Measurements from ENCODE around the gene CTAGE8. TPM values are rescaled to one million over a fixed set of nuclear protein-coding genes. Genes with fewer than 3 reads are reported as not detected.
"Not testable (repeated sequence)": the region's sequence is repeated elsewhere in the genome, so short reads cannot be mapped to it uniquely, and the experiment has no call there.

CTAGE8 gene
- polyA plus RNA-seq, 1 experiment: 0.21 TPM

DNA sequence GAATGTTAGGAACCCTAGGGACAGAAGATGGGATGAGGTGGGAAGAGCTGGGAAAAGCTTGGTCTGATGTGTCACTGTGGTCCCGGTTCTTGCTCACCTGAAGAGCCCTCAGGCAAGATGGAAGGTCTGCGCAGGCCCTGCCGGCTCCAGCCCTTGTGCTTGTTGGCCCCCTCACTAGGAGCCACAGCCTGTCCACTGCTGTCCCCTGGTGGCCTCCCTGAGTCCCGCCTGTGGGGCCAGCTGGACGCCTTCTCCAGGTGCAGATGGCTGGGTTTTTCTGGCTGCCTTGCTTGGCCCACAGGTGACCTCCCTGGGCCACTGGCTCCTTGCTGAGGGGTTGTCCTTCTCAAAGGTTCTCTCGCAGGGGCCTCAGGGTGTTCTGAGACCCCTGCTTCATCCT, 14.6 kb upstream of the CTAGE8 start:
- POLR2A ChIA-PET; CTCF ChIA-PET; H3K27me3 ChIP-seq (ENCODE audit: control insufficient read depth, insufficient read depth, low read length): not testable (repeated sequence)

DNA sequence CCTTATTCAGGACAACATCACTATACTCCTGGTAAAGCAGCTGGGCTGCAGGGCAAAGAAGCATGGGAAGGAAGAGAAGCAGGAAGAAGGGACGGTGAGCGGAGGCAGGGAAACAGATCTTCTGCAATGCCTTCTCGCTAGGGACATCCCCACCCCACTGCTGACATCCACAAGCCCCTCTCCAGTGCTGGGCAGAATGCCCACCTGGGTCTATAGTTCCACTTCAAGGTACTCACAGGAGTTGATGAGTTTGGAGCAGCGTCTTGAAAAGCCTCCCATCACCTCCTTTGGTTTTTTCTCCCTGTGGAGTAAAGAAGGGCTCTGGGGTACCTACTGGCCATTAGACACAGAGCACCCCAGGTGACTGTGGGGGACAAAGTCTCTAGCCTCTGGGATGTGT, 13.4 kb upstream of the CTAGE8 start:
- H3K36me3 ChIP-seq (ENCODE audit: control insufficient read depth, insufficient read depth, low read length); POLR2A ChIA-PET; DNase-seq (ENCODE audit: low read depth); H3K4me3 ChIP-seq (ENCODE audit: low read depth, low read length); CTCF ChIA-PET; H3K27me3 ChIP-seq (ENCODE audit: control insufficient read depth, insufficient read depth, low read length): not testable (repeated sequence)

More for the DNA sequence above, 14.6 kb upstream of the CTAGE8 start:
- not testable (repeated sequence) for H3K36me3 ChIP-seq (ENCODE audit: control insufficient read depth, insufficient read depth, low read length); DNase-seq (ENCODE audit: low read depth); H3K4me3 ChIP-seq (ENCODE audit: low read depth, low read length)

- CTCF ChIA-PET; POLR2A ChIA-PET; H3K4me3 ChIP-seq (ENCODE audit: low read depth, low read length); DNase-seq (ENCODE audit: low read depth); H3K27me3 ChIP-seq (ENCODE audit: control insufficient read depth, insufficient read depth, low read length); H3K36me3 ChIP-seq (ENCODE audit: control insufficient read depth, insufficient read depth, low read length): not testable (repeated sequence)
Measured at GRCh38 chr7:144281981-144282380, 12.9 kb upstream of the CTAGE8 start.

DNA sequence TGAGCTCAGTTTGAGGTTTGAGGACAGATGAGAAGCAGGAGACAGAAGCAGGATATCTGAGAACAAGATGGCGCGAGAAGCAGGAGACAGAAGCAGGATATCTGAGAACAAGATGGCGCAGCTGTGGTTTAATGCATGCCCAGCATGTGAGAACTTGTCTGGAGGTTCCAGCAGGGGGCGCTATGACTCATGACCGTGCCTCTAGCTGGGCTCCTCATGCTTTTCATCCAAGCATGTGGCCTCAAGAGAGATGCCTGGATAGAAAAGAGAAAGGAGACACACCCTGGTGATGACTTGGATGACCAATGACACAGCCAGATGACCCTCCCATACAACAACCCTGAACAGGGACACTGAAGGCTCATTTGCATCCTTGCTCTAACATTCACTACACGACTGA, 10.9 kb upstream of the CTAGE8 start:
- DNase-seq (ENCODE audit: low read depth); H3K27me3 ChIP-seq (ENCODE audit: control insufficient read depth, insufficient read depth, low read length); H3K36me3 ChIP-seq (ENCODE audit: control insufficient read depth, insufficient read depth, low read length); POLR2A ChIA-PET; H3K4me3 ChIP-seq (ENCODE audit: low read depth, low read length); CTCF ChIA-PET: not testable (repeated sequence)

DNA sequence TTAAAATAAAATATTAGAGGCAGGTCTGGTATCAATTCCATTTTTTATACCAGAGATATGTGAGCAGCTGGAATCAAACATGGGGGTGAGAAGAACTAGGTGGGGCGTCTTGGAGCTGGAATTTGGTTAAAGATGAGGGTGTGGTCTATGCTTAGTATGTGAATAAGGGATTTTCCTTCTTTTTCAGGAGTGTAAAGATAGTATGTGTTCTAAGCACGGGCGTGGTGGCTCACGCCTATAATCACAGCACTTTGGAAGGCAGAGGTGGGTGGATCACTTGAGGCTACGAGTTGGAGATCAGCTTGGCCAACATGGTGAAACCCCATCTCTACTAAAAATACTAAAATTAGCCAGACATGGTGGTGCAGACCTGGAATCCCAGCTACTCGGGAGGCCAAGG, 6.2 kb upstream of the CTAGE8 start:
- H3K27me3 ChIP-seq (ENCODE audit: control insufficient read depth, insufficient read depth, low read length); H3K4me3 ChIP-seq (ENCODE audit: low read depth, low read length); H3K36me3 ChIP-seq (ENCODE audit: control insufficient read depth, insufficient read depth, low read length); CTCF ChIA-PET; DNase-seq (ENCODE audit: low read depth); POLR2A ChIA-PET: not testable (repeated sequence)

DNA sequence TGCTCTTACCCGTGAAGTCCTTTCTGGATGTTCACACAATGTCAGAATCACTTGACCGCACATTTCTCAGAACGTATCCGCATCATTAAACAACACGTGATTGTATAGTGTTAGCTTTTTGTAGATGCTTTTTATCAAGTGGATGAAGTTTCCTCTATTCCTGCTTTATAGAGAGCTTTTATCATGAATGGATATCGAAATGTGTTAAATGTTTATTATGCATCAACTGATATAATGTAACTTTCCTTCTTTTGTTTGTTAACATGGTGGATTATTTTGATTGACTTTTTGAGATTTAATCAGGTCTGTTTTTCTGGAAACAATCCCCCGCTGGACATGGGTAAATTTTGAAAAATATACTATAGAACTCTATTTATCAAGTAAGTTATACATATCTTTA, 4.4 kb downstream of the CTAGE8 start, which contains the start of gene OR2A7:
TSS of gene OR2A7 (minus strand) at position 101 of the 400 bp plus-strand sequence. CDS start 5,164 bp downstream, outside the sequence.
- H3K36me3 ChIP-seq (ENCODE audit: control insufficient read depth, insufficient read depth, low read length); POLR2A ChIA-PET; CTCF ChIA-PET; H3K27me3 ChIP-seq (ENCODE audit: control insufficient read depth, insufficient read depth, low read length); DNase-seq (ENCODE audit: low read depth); H3K4me3 ChIP-seq (ENCODE audit: low read depth, low read length): not testable (repeated sequence)

- POLR2A ChIA-PET; H3K36me3 ChIP-seq (ENCODE audit: control insufficient read depth, insufficient read depth, low read length); H3K4me3 ChIP-seq (ENCODE audit: low read depth, low read length); CTCF ChIA-PET; DNase-seq (ENCODE audit: low read depth); H3K27me3 ChIP-seq (ENCODE audit: control insufficient read depth, insufficient read depth, low read length): not testable (repeated sequence)
Measured at GRCh38 chr7:144262128-144262527, 7.0 kb downstream of the CTAGE8 start.

DNA sequence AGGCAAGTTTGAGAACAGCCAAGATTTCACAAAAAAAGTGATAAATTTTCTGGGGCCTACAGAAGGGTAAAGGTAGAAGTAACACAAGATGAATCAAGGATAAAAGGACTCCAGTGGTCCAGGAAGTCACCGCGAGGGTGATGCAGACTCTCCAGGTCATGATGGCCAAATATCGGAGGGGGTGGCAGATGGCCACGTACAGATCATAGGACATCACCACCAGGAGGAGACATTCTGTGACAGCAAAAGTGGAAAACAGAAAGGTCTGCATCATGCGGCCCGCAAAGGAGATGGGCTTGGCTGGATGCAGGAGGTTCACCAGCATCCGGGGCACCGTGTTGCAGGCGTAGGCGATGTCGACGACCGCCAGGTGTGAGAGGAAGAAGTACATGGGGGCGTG, 10.0 kb downstream of the CTAGE8 start:
- H3K36me3 ChIP-seq (ENCODE audit: control insufficient read depth, insufficient read depth, low read length); H3K4me3 ChIP-seq (ENCODE audit: low read depth, low read length); CTCF ChIA-PET; POLR2A ChIA-PET; DNase-seq (ENCODE audit: low read depth); H3K27me3 ChIP-seq (ENCODE audit: control insufficient read depth, insufficient read depth, low read length): not testable (repeated sequence)

DNA sequence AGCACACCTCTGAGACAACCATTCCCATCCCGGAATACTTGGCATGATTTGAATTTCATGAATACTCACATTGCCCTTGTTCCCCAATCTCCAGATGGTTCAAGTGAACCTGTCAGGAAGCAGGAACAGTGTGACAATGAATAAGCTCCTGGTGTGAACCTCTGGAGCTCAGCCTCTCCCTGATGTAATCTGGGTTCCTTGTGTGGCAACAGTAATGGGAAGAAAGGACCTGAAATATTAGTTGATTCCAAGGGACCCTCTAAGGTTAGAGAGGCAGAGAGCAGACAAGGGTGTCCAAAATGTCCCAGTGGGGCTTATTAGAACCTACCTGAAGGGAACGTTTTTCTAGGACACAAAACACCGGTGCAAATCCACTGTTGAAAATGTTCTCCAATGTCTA, 13.0 kb downstream of the CTAGE8 start:
- Histone ChIP-seq H3K36me3 (ENCODE audit: control insufficient read depth, insufficient read depth, low read length) (no peaks in the 10 kb centered on the region), H3K27me3 (ENCODE audit: control insufficient read depth, insufficient read depth, low read length) (no peaks in the 10 kb centered on the region), H3K4me3 (ENCODE audit: low read depth, low read length) (no peak overlapping the region)
- DNase-seq (ENCODE audit: low read depth): no peak
- CTCF ChIA-PET: no interaction called here
- POLR2A ChIA-PET: no interaction called here
- TF ChIP-seq, protein P1, sequence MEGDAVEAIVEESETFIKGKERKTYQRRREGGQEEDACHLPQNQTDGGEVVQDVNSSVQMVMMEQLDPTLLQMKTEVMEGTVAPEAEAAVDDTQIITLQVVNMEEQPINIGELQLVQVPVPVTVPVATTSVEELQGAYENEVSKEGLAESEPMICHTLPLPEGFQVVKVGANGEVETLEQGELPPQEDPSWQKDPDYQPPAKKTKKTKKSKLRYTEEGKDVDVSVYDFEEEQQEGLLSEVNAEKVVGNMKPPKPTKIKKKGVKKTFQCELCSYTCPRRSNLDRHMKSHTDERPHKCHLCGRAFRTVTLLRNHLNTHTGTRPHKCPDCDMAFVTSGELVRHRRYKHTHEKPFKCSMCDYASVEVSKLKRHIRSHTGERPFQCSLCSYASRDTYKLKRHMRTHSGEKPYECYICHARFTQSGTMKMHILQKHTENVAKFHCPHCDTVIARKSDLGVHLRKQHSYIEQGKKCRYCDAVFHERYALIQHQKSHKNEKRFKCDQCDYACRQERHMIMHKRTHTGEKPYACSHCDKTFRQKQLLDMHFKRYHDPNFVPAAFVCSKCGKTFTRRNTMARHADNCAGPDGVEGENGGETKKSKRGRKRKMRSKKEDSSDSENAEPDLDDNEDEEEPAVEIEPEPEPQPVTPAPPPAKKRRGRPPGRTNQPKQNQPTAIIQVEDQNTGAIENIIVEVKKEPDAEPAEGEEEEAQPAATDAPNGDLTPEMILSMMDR (IDR thresholded peaks at IDR 0.05; ENCODE audit: insufficient read depth, low read depth, low read length): no peak

Measured in BJ (cell line).